Type B pancreatic cell (in vitro differentiated cells): ENCODE results near the gene MYBPC3. TPM values are rescaled to one million over a fixed set of nuclear protein-coding genes. Genes with fewer than 3 reads are reported as not detected.

Experiments used
- DNase-seq: peaks from one replicate; pipeline ENCODE4 v3.0.0; 2021; ENCODE audit warnings: mixed read lengths; ENCODE audit not compliant: unreplicated experiment; ENCODE audit errors: extremely low spot score
- H3K27ac Mint-ChIP-seq: 2 replicates; pipeline ENCODE4 v1.8.0; 2021; ENCODE audit warnings: mild to moderate bottlenecking, mixed read lengths
- H3K27me3 Mint-ChIP-seq: 2 replicates; pipeline ENCODE4 v1.8.0; 2021; ENCODE audit warnings: mixed read lengths
- H3K36me3 Mint-ChIP-seq: 2 replicates; pipeline ENCODE4 v1.8.0; 2021; ENCODE audit warnings: mixed read lengths
- H3K4me1 Mint-ChIP-seq: one replicate; pipeline ENCODE4 v1.8.0; 2021; ENCODE audit warnings: mixed read lengths; ENCODE audit not compliant: unreplicated experiment
- H3K4me3 Mint-ChIP-seq: 2 replicates; pipeline ENCODE4 v1.8.0; 2021; ENCODE audit warnings: mild to moderate bottlenecking, mixed read lengths
- H3K9me3 Mint-ChIP-seq: 2 replicates; pipeline ENCODE4 v1.8.0; 2021; ENCODE audit warnings: mixed read lengths
- total RNA-seq: library from RNA; stranded (reverse); gene quantifications from 2 replicates; pipeline ENCODE4 v1.2.1, GENCODE V29; 2021; ENCODE audit warnings: low replicate concordance
- TF ChIP-seq, protein P1 (sequence below): fragments of 200-600 bp; sonication (generic); conservative IDR thresholded peaks from 2 replicates; pipeline ENCODE4 v1.5.0; 2021; ENCODE audit warnings: antibody characterized with exemption, mild to moderate bottlenecking

Gene MYBPC3
- total RNA-seq, 1 donor from 2014 or later: 1.8 TPM

DNA sequence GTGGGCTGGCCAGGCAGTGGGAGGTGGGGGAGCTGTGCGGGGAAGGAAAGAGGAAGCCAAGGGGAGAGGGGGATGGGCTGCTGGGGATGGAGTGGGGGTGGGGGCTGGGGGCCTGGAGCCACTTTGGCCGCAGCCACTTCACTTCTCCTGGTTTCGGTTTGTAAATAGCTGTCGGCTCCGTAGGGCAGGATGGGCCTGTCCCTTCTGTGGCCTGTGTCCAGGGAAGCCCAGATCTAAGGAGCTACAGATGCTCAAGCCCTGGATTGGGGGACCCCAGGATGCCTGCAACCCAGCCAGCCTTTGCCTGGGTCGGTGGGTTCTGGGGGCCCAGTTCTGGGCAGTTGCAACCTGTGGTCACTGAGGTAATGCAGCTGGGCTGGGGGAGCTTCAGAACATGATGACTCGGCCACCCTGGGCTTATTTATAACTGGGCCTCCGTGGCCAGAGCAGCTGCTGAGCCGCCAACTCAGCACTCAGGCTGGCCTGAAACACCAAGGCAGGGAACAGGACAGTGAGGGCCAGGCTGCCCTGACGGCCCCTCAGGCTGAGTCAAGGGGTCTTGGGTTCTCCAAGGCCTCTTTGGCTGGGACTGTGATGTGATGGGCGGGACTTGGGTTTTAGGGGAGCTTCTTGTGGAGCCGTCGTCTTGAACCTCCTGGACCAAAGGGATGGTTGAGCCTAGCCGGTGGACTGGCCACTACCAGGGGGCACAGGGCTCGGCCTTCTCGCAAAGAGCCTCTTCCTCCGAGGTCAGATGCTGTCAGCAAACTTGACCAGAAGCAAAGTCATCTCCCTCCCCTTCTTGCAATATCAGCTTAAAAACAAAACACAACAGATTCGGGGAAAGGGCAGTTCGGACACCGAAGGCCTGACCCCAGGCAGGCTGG lies 40.9 kb upstream of the MYBPC3 start:
- H3K4me1 Mint-ChIP-seq: no peaks in the 10 kb centered on the region
- no peak overlapping the region for H3K27ac Mint-ChIP-seq
- H3K27me3 Mint-ChIP-seq: no peaks in the 10 kb centered on the region
- H3K9me3 Mint-ChIP-seq: no peaks in the 10 kb centered on the region
- TF ChIP-seq, protein P1, sequence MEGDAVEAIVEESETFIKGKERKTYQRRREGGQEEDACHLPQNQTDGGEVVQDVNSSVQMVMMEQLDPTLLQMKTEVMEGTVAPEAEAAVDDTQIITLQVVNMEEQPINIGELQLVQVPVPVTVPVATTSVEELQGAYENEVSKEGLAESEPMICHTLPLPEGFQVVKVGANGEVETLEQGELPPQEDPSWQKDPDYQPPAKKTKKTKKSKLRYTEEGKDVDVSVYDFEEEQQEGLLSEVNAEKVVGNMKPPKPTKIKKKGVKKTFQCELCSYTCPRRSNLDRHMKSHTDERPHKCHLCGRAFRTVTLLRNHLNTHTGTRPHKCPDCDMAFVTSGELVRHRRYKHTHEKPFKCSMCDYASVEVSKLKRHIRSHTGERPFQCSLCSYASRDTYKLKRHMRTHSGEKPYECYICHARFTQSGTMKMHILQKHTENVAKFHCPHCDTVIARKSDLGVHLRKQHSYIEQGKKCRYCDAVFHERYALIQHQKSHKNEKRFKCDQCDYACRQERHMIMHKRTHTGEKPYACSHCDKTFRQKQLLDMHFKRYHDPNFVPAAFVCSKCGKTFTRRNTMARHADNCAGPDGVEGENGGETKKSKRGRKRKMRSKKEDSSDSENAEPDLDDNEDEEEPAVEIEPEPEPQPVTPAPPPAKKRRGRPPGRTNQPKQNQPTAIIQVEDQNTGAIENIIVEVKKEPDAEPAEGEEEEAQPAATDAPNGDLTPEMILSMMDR: no peak
- no peaks in the 10 kb centered on the region for H3K36me3 Mint-ChIP-seq
- H3K4me3 Mint-ChIP-seq: no peak overlapping the region
- no peak for DNase-seq

DNA sequence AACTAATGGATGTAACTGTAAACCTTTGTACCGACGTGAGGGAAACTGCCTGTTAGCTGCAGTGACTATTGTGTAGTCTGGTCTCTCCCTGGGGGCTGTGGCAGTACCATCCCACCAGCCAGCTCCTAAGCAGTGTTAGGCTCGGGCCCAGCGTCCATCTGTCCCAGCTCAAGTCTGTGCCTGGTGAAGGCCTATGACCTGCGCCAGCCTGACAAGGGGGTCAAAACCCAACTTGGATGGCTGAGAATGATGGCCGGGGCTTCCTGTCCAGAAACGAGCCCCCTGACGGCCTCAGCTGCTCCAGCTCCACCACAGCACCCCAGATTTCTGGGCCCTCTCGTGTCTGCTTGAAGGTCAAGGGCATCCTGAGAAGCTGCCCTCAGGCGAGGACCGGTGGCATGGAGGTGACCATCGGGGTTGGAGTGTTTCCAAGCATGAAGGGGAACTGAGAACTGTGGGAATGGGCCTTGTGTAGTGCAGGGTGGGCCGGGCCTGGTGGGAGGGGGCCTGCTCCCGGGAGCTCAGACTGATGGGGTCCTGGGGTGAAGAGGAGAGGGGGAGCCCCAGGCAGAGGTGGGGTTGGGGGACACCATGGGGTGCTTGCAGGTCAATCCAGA lies 40.2 kb upstream of the MYBPC3 start:
- Mint-ChIP-seq H3K9me3 (no peaks in the 10 kb centered on the region), H3K27ac (no peak overlapping the region), H3K4me3 (no peak overlapping the region), H3K27me3 (no peaks in the 10 kb centered on the region), H3K36me3 (no peaks in the 10 kb centered on the region), H3K4me1 (no peaks in the 10 kb centered on the region)
- DNase-seq: no peak
- TF ChIP-seq, protein P1: no peak

DNA sequence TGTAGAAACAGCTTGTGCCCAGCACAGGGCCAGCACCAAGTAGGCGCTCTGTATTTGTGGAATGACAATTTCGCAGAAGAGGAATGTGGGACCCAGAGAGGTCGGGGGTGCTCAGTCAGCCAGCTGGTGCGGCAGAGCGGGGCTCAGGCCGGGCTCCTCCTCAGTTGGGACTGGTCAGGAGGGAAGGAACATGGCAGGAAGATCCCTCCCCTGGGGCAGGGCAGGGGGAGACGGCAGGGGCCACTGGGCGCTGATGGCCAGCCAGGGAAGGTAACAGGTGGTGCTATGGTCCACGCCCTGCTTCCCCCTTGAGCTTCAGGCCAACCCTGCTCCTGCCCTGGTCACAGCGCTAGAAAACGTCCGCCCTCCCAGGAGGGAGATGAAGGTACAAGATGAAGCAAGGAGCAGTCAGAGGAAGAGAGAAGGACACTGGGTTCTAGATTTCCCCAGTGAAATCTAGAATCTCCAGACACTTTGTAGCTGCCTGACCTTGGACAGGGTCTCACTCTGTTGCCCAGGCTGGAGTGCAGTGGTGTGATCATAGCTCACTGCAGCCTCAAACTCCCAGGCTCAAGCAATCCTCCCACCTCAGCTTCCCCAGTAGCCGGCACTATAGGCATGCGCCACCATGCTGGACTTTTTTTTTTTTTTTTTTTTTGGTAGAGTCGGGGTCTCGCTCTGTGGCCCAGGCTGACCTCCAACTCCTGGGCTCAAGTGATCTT lies 39.4 kb upstream of the MYBPC3 start:
- H3K4me1 Mint-ChIP-seq: no peaks in the 10 kb centered on the region
- H3K27ac Mint-ChIP-seq: no peak overlapping the region
- no peaks in the 10 kb centered on the region for H3K9me3 Mint-ChIP-seq
- no peaks in the 10 kb centered on the region for H3K36me3 Mint-ChIP-seq
- DNase-seq: no peak
- H3K4me3 Mint-ChIP-seq: no peak overlapping the region
- H3K27me3 Mint-ChIP-seq: no peaks in the 10 kb centered on the region
- TF ChIP-seq, protein P1: no peak

DNA sequence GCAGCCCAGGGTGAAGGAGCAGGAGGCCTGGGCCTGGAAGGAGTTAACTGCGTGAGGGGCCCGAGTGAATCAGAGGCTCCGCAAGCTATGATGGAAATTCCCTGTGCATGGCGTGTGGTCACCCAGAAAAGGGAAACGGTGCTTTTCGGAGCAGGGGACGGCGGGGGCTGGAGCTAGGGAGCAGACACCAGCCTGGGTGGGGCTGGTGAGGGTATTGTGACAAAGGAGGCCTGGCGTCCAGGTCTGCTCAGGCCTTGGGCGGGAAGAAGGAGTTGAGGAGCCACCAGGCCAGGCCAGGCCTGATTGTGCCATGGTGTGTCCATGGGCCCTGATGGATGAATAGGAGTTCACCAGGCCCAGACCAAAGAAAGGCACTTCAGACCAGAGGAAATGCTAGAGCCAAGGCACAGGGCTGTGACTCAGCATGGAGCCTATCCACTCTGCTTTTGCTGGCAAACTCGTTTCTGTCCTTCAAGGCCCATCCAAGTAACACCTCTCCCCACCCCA lies 38.6 kb upstream of the MYBPC3 start:
- TF ChIP-seq, protein P1: no peak
- no peak overlapping the region for H3K4me3 Mint-ChIP-seq
- no peaks in the 10 kb centered on the region for H3K27me3 Mint-ChIP-seq
- H3K36me3 Mint-ChIP-seq: no peaks in the 10 kb centered on the region
- no peak overlapping the region for H3K27ac Mint-ChIP-seq
- no peaks in the 10 kb centered on the region for H3K9me3 Mint-ChIP-seq
- H3K4me1 Mint-ChIP-seq: no peaks in the 10 kb centered on the region
- DNase-seq: no peak

DNA sequence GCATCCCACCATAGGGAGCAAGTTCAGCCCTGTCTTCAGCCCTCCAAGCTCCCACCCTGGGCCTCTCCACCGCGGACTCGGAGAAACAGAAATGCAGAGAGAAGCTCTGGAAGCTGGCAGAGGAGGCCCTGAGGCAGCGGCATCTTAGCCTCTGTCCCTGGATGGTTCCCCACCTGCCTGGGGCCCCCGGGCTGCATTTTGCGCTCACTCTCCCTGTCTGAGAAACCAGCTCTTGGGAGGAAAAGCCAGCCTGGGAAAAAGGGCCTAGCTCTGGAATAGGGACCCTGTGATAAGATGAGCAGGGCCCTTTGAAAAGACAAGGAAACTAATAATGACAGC lies 37.9 kb upstream of the MYBPC3 start:
- Mint-ChIP-seq H3K36me3 (no peaks in the 10 kb centered on the region), H3K4me3 (no peak overlapping the region), H3K9me3 (no peaks in the 10 kb centered on the region), H3K27ac (no peak overlapping the region), H3K27me3 (no peaks in the 10 kb centered on the region), H3K4me1 (no peaks in the 10 kb centered on the region)
- TF ChIP-seq, protein P1: no peak
- no peak for DNase-seq
